ENCODE data around the gene ZNF546. TPM values are rescaled to one million over a fixed set of nuclear protein-coding genes. Genes with fewer than 3 reads are reported as not detected.
A peak's percentile ranks its signal among the peaks of the same experiment; 100 is the strongest.
"Not testable (repeated sequence)": the region's sequence is repeated elsewhere in the genome, so short reads cannot be mapped to it uniquely, and the experiment has no call there.

Gene ZNF546
- total RNA-seq (2014; rRNA removed; shearing (Covaris generic)) = 2.9 and 5.6 TPM in 2 replicates

GRCh38 chr19:39996811-39997637 lies at the start of gene ZNF546:
Gene ZNF546, plus strand, starts transcription at chr19:39997060. Its CDS starts 1,267 bp downstream, at chr19:39998327.
- H3K27ac ChIP-seq = peak within 1 kb of the TSS; percentile 53
- H3K27me3 ChIP-seq (replicated peaks) = no peaks in the 10 kb centered on the region
- 0 out of 2 replicates have a peak, but pooled peaks cover 8% of the 10 kb centered on the region for H3K9me3 ChIP-seq (replicated peaks)
- H3K4me1 ChIP-seq (replicated peaks) = peaks cover 8% of the 10 kb centered on the region
- DNase-seq (ENCODE audit: low read depth in 1 of 2, low spot score in 2 of 2) = peak; percentile 85 to 87
- 0 out of 2 replicates have a peak, but pooled peaks cover 5% of the 10 kb centered on the region for H3K36me3 ChIP-seq
- H3K4me3 ChIP-seq = peak within 1 kb of the TSS; percentile 51

- Histone ChIP-seq H3K36me3 (no peaks in the 10 kb centered on the region), H3K9me3 (replicated peaks) (no peaks in the 10 kb centered on the region), H3K4me1 (replicated peaks) (no peaks in the 10 kb centered on the region), H3K27ac (no peak overlapping the region), H3K4me3 (no peak overlapping the region), H3K27me3 (replicated peaks) (no peaks in the 10 kb centered on the region)
- no peak for DNase-seq (ENCODE audit: low read depth in 1 of 2, low spot score in 2 of 2)
These were observed 47.7 kb upstream of the ZNF546 start for GRCh38 chr19:39949026-39949747.

GRCh38 chr19:39951065-39951650 lies 45.7 kb upstream of the ZNF546 start:
- DNase-seq (ENCODE audit: low read depth in 1 of 2, low spot score in 2 of 2) = no peak
- H3K27me3 ChIP-seq (replicated peaks) = no peaks in the 10 kb centered on the region
- H3K36me3 ChIP-seq = no peaks in the 10 kb centered on the region
- no peak overlapping the region for H3K4me3 ChIP-seq
- H3K27ac ChIP-seq = no peak overlapping the region
- no peaks in the 10 kb centered on the region for H3K4me1 ChIP-seq (replicated peaks)
- H3K9me3 ChIP-seq (replicated peaks) = no peaks in the 10 kb centered on the region

- DNase-seq (ENCODE audit: low read depth in 1 of 2, low spot score in 2 of 2) = no peak
- H3K27me3 ChIP-seq (replicated peaks) = no peaks in the 10 kb centered on the region
- no peaks in the 10 kb centered on the region for H3K4me1 ChIP-seq (replicated peaks)
- no peak overlapping the region for H3K27ac ChIP-seq
- no peaks in the 10 kb centered on the region for H3K9me3 ChIP-seq (replicated peaks)
- H3K36me3 ChIP-seq = no peaks in the 10 kb centered on the region
- H3K4me3 ChIP-seq = no peak overlapping the region
These were observed 45.2 kb upstream of the ZNF546 start for GRCh38 chr19:39951686-39952085.

GRCh38 chr19:39953915-39954314 lies 42.9 kb upstream of the ZNF546 start:
- H3K4me3 ChIP-seq = no peak overlapping the region
- no peaks in the 10 kb centered on the region for H3K36me3 ChIP-seq
- H3K27ac ChIP-seq = no peak overlapping the region

GRCh38 chr19:39957886-39958285 lies 39.0 kb upstream of the ZNF546 start:
- H3K4me1 ChIP-seq (replicated peaks); H3K36me3 ChIP-seq; H3K27ac ChIP-seq; H3K9me3 ChIP-seq (replicated peaks); H3K27me3 ChIP-seq (replicated peaks); DNase-seq (ENCODE audit: low read depth in 1 of 2, low spot score in 2 of 2); H3K4me3 ChIP-seq: not testable (repeated sequence)

More at GRCh38 chr19:39953915-39954314, 42.9 kb upstream of the ZNF546 start:
- no peak for DNase-seq (ENCODE audit: low read depth in 1 of 2, low spot score in 2 of 2)
- Histone ChIP-seq H3K9me3 (replicated peaks) (no peaks in the 10 kb centered on the region), H3K4me1 (replicated peaks) (no peaks in the 10 kb centered on the region), H3K27me3 (replicated peaks) (no peaks in the 10 kb centered on the region)

- not testable (repeated sequence) for H3K4me1 ChIP-seq (replicated peaks); H3K27me3 ChIP-seq (replicated peaks); H3K36me3 ChIP-seq; H3K9me3 ChIP-seq (replicated peaks); H3K4me3 ChIP-seq; DNase-seq (ENCODE audit: low read depth in 1 of 2, low spot score in 2 of 2); H3K27ac ChIP-seq
These were observed 37.9 kb upstream of the ZNF546 start for GRCh38 chr19:39958942-39959341.

GRCh38 chr19:39959407-39959806 lies 37.5 kb upstream of the ZNF546 start:
- H3K27ac ChIP-seq; H3K36me3 ChIP-seq; H3K4me1 ChIP-seq (replicated peaks); H3K4me3 ChIP-seq; DNase-seq (ENCODE audit: low read depth in 1 of 2, low spot score in 2 of 2); H3K27me3 ChIP-seq (replicated peaks); H3K9me3 ChIP-seq (replicated peaks): not testable (repeated sequence)

GRCh38 chr19:39963898-39964297 lies 33.0 kb upstream of the ZNF546 start:
- Histone ChIP-seq H3K36me3 (no peaks in the 10 kb centered on the region), H3K4me3 (no peak overlapping the region), H3K27ac (no peak overlapping the region), H3K4me1 (replicated peaks) (no peaks in the 10 kb centered on the region), H3K27me3 (replicated peaks) (no peaks in the 10 kb centered on the region), H3K9me3 (replicated peaks) (no peaks in the 10 kb centered on the region)
- no peak for DNase-seq (ENCODE audit: low read depth in 1 of 2, low spot score in 2 of 2)

- no peak overlapping the region for H3K4me3 ChIP-seq
- no peaks in the 10 kb centered on the region for H3K27me3 ChIP-seq (replicated peaks)
- peaks cover 6% of the 10 kb centered on the region for H3K36me3 ChIP-seq
- H3K9me3 ChIP-seq (replicated peaks) = no peaks in the 10 kb centered on the region
- peaks cover under 1% of the 10 kb centered on the region; the same call in 1 of the 2 replicates for H3K4me1 ChIP-seq (replicated peaks)
- H3K27ac ChIP-seq = no peak overlapping the region
- no peak for DNase-seq (ENCODE audit: low read depth in 1 of 2, low spot score in 2 of 2)
These were observed 30.2 kb upstream of the ZNF546 start for GRCh38 chr19:39966617-39967016.

- no peaks in the 10 kb centered on the region for H3K27me3 ChIP-seq (replicated peaks)
- no peaks in the 10 kb centered on the region for H3K9me3 ChIP-seq (replicated peaks)
- H3K4me3 ChIP-seq = no peak overlapping the region
- H3K4me1 ChIP-seq (replicated peaks) = peaks cover 7% of the 10 kb centered on the region
- DNase-seq (ENCODE audit: low read depth in 1 of 2, low spot score in 2 of 2) = no peak
- peaks cover 15% of the 10 kb centered on the region for H3K36me3 ChIP-seq
- no peak overlapping the region for H3K27ac ChIP-seq
These were observed 29.3 kb upstream of the ZNF546 start for GRCh38 chr19:39967561-39967960.

- DNase-seq (ENCODE audit: low read depth in 1 of 2, low spot score in 2 of 2) = no peak
These were observed 28.1 kb upstream of the ZNF546 start for GRCh38 chr19:39968789-39969188.

GRCh38 chr19:39969266-39969665 lies 27.6 kb upstream of the ZNF546 start:
- no peak for DNase-seq (ENCODE audit: low read depth in 1 of 2, low spot score in 2 of 2)
- no peak overlapping the region for H3K27ac ChIP-seq
- H3K4me3 ChIP-seq = no peak overlapping the region
- no peaks in the 10 kb centered on the region for H3K27me3 ChIP-seq (replicated peaks)
- peaks cover 31% of the 10 kb centered on the region for H3K36me3 ChIP-seq
- H3K4me1 ChIP-seq (replicated peaks) = peaks cover 7% of the 10 kb centered on the region
- H3K9me3 ChIP-seq (replicated peaks) = no peaks in the 10 kb centered on the region

More at GRCh38 chr19:39968789-39969188, 28.1 kb upstream of the ZNF546 start:
- peaks cover 27% of the 10 kb centered on the region for H3K36me3 ChIP-seq
- H3K27me3 ChIP-seq (replicated peaks) = no peaks in the 10 kb centered on the region
- no peak overlapping the region for H3K27ac ChIP-seq
- no peak overlapping the region for H3K4me3 ChIP-seq
- H3K4me1 ChIP-seq (replicated peaks) = peaks cover 7% of the 10 kb centered on the region
- H3K9me3 ChIP-seq (replicated peaks) = no peaks in the 10 kb centered on the region

All from SJSA1 (cell line).